ENCODE measurements around the gene APPBP2.

GRCh38 chr17:60528828-60529227 lies 2.8 kb upstream of the APPBP2 start:
- TF ChIP-seq MAFK (IDR thresholded peaks at IDR 0.05; ENCODE audit: low read depth, low read length) (no peak), POLR2A (IDR thresholded peaks at IDR 0.05; ENCODE audit: control extremely low read depth in 1 of 2, low read depth in 2 of 2, low read length in 2 of 2) (no peak), KDM5A (IDR thresholded peaks at IDR 0.05; ENCODE audit: low read length) (no peak), YY1 (IDR thresholded peaks at IDR 0.05; ENCODE audit: low read depth, low read length) (no peak), GABPA (IDR thresholded peaks at IDR 0.05; ENCODE audit: borderline replicate concordance, insufficient read depth, low read length) (no peak), SIN3A (conservative IDR thresholded peaks at IDR 0.05 in 1 of 2, IDR thresholded peaks at IDR 0.05 in 1 of 2; ENCODE audit: low read depth in 1 of 2, low read length in 2 of 2) (no peak), GTF2F1 (IDR thresholded peaks at IDR 0.05; ENCODE audit: borderline replicate concordance, low read depth, low read length) (no peak), CTCF (IDR thresholded peaks at IDR 0.05; ENCODE audit: control extremely low read depth in 1 of 3, insufficient read depth in 1 of 3, low read depth in 1 of 3, low read length in 3 of 3) (no peak), ATF3 (IDR thresholded peaks at IDR 0.05; ENCODE audit: insufficient read depth, low read depth, low read length) (no peak), EP300 (IDR thresholded peaks at IDR 0.05; ENCODE audit: borderline replicate concordance in 1 of 2, low read depth in 2 of 2, low read length in 2 of 2) (no peak), JUN (IDR thresholded peaks at IDR 0.05; ENCODE audit: low read depth, low read length) (no peak), CREB1 (IDR thresholded peaks at IDR 0.05) (no peak)

Measured in H1 (cell line).